Measurements from ENCODE around the gene CHPF.

The CHPF gene

DNA sequence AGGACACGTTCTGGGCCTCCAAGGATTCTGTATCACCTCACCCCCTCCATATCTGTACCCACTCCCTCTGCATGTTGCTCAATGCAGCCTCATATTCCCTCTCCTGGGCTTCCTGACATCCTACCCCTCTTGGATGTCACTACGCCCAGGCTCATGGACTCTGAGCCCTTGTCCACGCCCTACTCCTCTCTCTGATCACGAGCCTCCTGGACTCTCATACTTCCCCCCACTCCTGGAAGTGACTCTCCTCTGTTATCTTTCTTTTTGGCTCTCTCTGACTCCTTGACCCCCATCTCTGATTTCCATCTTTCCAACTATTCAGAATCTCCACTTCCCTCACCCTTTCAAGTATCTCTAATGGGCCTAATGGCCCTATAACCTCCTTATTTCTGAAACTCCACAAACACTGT lies 2.3 kb upstream of the CHPF start:
- POLR2A ChIA-PET (ENCODE audit: low non-redundant PET): no interaction called here
- TF ChIP-seq, protein P1, sequence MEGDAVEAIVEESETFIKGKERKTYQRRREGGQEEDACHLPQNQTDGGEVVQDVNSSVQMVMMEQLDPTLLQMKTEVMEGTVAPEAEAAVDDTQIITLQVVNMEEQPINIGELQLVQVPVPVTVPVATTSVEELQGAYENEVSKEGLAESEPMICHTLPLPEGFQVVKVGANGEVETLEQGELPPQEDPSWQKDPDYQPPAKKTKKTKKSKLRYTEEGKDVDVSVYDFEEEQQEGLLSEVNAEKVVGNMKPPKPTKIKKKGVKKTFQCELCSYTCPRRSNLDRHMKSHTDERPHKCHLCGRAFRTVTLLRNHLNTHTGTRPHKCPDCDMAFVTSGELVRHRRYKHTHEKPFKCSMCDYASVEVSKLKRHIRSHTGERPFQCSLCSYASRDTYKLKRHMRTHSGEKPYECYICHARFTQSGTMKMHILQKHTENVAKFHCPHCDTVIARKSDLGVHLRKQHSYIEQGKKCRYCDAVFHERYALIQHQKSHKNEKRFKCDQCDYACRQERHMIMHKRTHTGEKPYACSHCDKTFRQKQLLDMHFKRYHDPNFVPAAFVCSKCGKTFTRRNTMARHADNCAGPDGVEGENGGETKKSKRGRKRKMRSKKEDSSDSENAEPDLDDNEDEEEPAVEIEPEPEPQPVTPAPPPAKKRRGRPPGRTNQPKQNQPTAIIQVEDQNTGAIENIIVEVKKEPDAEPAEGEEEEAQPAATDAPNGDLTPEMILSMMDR (conservative IDR thresholded peaks at IDR 0.05; ENCODE audit: low read depth): no peak
- CTCF ChIA-PET: interaction anchor here (0.8 kb wide), 1 partner anchor 15 kb away, joined by 5 read pairs; no protein-coding TSS in a partner anchor
- no peak overlapping the region for H3K27ac ChIP-seq
- no peak for DNase-seq (ENCODE audit: low spot score)

DNA sequence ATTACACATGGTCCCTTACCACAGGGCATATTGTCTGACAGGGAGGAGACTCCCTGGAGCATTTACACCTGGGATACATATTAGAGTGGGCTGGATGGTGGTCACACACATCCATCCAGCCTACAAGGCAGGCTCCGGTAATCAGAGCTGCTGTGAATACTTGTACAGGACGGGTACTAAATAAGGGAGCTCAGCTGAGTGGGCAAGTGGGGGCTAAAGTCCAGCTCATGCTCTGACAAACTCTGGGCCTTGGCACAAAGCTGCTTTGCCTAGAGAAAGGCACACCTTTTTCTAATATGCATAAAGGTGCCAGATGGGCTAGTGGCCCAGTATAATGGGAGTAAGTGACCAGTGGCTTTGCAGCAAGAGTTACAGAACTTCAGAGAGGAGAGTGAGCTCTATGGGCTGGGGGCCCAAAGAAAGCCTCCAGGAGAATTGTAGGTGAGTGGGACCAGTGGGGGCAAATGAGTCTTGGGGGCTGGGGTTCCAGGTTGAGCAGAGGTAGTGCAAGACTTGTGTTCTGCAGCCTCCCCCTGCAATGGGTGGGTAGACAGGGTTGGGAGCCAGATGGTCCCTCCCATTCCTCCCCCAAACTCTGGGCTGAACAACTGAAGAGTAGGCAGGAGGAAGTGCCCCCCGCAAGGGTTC lies 1.8 kb upstream of the CHPF start:
- CTCF ChIA-PET: interaction anchor here (0.8 kb wide), 1 partner anchor 16 kb away, joined by 5 read pairs; no protein-coding TSS in a partner anchor
- no peak overlapping the region for H3K27ac ChIP-seq
- TF ChIP-seq, protein P1 (conservative IDR thresholded peaks at IDR 0.05; ENCODE audit: low read depth): no peak
- POLR2A ChIA-PET (ENCODE audit: low non-redundant PET): no interaction called here
- no peak for DNase-seq (ENCODE audit: low spot score)

DNA sequence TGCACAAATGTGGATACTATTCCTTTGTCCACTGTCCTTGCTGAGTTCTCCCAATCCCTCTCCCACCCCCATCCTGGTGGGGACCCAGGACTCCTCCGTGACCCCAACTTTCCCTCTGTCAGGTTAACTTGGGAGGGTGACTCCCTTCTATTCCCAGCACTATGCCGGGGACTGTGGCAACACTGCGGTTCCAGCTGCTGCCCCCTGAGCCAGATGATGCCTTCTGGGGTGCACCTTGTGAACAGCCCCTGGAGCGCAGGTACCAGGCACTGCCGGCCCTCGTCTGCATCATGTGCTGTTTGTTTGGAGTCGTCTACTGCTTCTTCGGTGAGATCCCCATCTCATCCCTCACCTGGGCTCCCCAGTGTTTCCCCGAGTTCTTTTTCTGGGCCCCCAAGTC lies 958 bp upstream of the CHPF start:
- POLR2A ChIA-PET (ENCODE audit: low non-redundant PET): no interaction called here
- H3K27ac ChIP-seq: peak overlapping the region; percentile 94; the same call in 1 of the 2 replicates
- TF ChIP-seq, protein P1 (conservative IDR thresholded peaks at IDR 0.05; ENCODE audit: low read depth): no peak
- CTCF ChIA-PET: interaction anchor here (0.7 to 1.1 kb wide), 2 partner anchors 12 to 131 kb away, joined by 3 to 6 read pairs; no protein-coding TSS in a partner anchor
- DNase-seq (ENCODE audit: low spot score): no peak

DNA sequence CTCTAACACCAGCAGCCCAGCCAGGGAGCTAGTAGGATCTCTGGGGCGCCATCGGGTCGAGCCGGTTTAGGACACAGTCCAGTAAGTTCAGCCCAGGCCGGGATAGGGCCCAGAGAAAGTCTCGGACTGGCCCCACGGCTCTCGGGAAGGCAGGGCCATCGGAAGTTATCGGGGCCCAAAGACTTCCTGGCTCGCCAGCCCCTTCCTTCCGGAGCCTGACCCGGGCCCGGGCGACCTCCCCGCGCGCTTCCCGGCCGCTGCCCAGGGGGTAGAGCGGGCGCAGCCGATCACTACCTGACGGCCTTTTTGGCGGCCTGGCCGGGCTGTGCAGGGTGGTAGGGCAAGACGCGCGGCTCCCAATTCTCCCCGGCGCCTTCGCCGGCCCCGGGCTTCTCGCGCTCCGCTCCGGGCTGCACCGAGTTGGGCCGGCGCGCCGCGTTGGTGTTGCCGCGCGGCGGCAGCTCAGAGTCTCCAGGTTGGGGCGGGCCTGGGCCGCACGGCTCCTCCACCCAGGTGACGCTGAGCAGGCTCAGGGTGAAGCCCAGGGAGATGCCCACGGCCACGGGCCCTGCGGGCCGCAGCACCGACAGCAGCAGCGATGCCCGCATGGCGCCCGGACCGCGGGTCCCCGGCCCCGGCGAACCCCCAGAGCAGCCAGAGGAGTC lies 546 bp downstream of the CHPF start:
- POLR2A ChIA-PET (ENCODE audit: low non-redundant PET): interaction anchor here (0.6 to 1.3 kb wide), 2 partner anchors 28 to 1629 kb away, joined by 3 read pairs; partner anchors contain the start of gene OBSL1
- TF ChIP-seq, protein P1 (conservative IDR thresholded peaks at IDR 0.05; ENCODE audit: low read depth): no peak
- peak; percentile 26 for DNase-seq (ENCODE audit: low spot score)
- peak overlapping the region; percentile 94 for H3K27ac ChIP-seq
- CTCF ChIA-PET: interaction anchor here (5.5 kb wide), 1 partner anchor 13 kb away, joined by 25 read pairs; no protein-coding TSS in a partner anchor

DNA sequence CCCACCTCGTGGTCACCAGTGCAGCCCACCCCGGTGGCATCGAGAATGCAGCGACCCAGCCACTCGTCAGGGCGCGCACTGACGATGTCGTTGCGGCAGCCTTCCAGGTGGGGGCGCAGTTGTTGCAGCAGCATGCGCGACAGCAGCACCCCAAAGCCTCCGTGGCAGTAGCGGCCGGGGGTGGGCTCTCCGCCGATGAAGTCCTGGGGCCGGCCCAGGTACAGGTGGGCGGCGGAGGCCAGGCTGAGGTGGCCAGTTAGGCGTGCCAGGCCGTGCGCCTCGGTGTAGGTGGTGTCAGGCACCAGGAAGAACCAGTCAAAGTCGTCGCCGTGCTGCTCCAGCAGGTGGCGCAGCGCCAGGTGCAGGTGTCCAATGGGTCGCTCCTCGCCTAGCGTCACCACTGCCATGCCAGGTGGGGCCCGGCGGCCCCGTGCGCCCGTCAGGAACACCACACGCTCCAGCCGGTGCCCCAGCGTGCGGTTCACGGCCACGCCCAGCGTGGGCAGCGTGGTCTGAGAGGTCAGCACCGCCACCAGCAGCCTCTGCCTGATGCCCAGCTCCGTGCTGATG lies 1.9 kb downstream of the CHPF start:
- POLR2A ChIA-PET (ENCODE audit: low non-redundant PET): no interaction called here
- peak; percentile 76 for DNase-seq (ENCODE audit: low spot score)
- TF ChIP-seq, protein P1 (conservative IDR thresholded peaks at IDR 0.05; ENCODE audit: low read depth): peak; percentile 98
- H3K27ac ChIP-seq: peak overlapping the region; percentile 19; the same call in 1 of the 2 replicates
- CTCF ChIA-PET: interaction anchor here (0.5 to 5.5 kb wide), 24 partner anchors 9 to 1584 kb away, joined by 3 to 25 read pairs (median 3); no protein-coding TSS in a partner anchor

DNA sequence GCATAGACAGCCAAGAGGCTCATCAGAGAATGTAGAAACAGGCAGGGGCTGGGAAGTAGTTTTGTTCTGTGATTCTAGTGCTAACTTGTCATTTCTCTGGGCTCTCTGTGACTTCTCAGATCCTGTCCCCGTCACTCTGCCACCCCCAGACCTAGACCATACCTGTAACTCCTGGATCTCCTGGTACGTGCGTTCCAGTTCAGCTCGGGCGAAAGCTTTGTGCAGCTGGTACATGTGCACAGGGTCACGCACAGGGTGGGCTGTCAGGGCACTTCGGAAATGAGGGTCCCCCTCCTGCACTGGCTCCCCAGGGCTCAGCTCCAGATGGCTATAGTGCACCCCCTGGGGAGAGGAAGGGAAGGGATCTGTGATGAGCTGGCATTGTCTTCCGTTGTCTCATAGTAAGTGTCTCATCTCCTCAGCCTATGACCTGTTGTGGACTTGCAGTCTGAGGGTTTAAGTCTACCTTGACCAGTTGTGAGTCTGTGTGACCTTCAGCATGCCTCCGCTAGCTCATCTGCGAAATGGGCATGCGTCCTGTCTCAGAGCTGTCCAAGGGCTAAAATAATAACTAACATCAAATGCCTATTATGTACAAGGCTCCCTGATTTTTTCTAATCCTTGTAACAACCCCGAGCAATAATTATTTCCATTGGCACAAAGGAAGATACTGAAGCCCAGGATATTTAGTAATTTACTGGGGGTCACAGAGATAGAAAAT lies 2.7 kb downstream of the CHPF start:
- H3K27ac ChIP-seq: no peak overlapping the region
- ChIA-PET POLR2A (ENCODE audit: low non-redundant PET) (no interaction called here), CTCF (interaction anchor here (0.5 to 5.5 kb wide), 21 partner anchors 10 to 1584 kb away, joined by 3 to 25 read pairs (median 3); a partner anchor contains a TSS)
- DNase-seq (ENCODE audit: low spot score): no peak
- TF ChIP-seq, protein P1 (conservative IDR thresholded peaks at IDR 0.05; ENCODE audit: low read depth): no peak

All from RWPE1 (cell line).